ENCODE results near the gene LCLAT1. TPM values are rescaled to one million over a fixed set of nuclear protein-coding genes. Genes with fewer than 3 reads are reported as not detected.
A peak's percentile ranks its signal among the peaks of the same experiment; 100 is the strongest.

The LCLAT1 gene
- total RNA-seq, 2 donors from 2014 or later = 14.8 to 43.9 TPM

GRCh38 chr2:30690126-30690561 is 243.1 kb downstream of the LCLAT1 start:
- Histone ChIP-seq H3K9me3 (no peaks in the 10 kb centered on the region), H3K4me3 (no peak overlapping the region), H3K36me3 (no peaks in the 10 kb centered on the region), H3K27ac (peak overlapping the region; percentile 97 to 99), H3K27me3 (replicated peaks; ENCODE audit: insufficient read depth) (no peaks in the 10 kb centered on the region), H3K4me1 (ENCODE audit: control insufficient read depth in 1 of 2, low read depth in 2 of 2) (peaks cover 34 to 93% of the 10 kb centered on the region in 2 donors)
- TF ChIP-seq CTCF (IDR thresholded peaks at IDR 0.05) = no peak
- ATAC-seq (ENCODE audit: insufficient number of reproducible peaks, low FRiP score, low read depth) (peak; percentile 64), DNase-seq (ENCODE audit: low spot score) (no peak)

DNA sequence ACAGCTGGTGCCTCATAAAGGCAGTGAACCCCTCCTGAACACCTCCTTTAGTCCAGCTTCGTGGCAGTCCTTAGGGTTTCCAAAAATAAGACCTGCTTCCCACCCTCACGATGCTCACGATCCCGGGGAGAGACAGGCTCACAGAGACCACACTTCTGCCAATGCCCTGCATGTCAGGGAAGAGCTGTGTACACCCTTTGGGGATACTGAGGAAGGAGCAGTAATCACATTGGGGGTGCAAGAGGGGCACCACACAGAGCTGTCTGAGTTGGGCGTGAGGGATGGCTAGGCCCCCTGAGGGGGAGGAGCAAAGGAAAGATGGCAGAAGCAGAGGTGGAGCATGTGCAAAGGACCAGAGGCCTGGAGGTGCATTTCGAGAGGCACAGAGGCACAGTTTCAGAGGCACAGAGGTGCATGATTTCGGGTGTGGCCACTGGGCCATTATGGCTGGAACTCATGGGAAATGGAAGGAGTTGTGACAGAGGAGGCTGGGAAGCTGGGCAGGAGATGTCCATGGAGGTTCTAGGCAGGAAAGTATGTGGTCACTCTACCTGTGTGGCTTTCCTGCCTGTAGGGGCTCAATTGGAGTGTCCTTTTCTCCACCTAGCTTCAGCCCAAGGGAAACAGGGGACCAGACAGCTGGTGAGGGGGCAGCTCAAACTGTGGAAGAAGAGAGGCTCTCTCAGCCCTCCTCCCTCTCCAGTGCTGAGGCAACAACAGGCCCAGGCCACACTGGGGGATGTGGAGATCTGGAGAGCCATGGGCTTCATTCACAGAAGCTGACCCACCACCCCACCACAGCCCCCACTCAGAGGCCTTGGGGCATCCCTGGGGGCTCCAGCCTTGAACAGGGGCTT is 244.3 kb downstream of the LCLAT1 start:
- no peak for ATAC-seq (ENCODE audit: insufficient number of reproducible peaks, low FRiP score, low read depth)
- Histone ChIP-seq H3K4me1 (ENCODE audit: control insufficient read depth in 1 of 2, low read depth in 2 of 2) (peaks cover 37 to 91% of the 10 kb centered on the region in 2 donors), H3K9me3 (no peaks in the 10 kb centered on the region), H3K36me3 (no peaks in the 10 kb centered on the region), H3K27ac (peak overlapping the region; percentile 97 to 99), H3K4me3 (no peak overlapping the region), H3K27me3 (replicated peaks; ENCODE audit: insufficient read depth) (no peaks in the 10 kb centered on the region)
- no peak for TF ChIP-seq CTCF (IDR thresholded peaks at IDR 0.05)
- no peak for DNase-seq (ENCODE audit: low spot score)

- peak overlapping the region; percentile 97 to 99 for H3K27ac ChIP-seq
- ATAC-seq (ENCODE audit: insufficient number of reproducible peaks, low FRiP score, low read depth) = no peak
- no peaks in the 10 kb centered on the region for H3K27me3 ChIP-seq (replicated peaks; ENCODE audit: insufficient read depth)
- H3K9me3 ChIP-seq = no peaks in the 10 kb centered on the region
- H3K4me3 ChIP-seq = no peak overlapping the region
- TF ChIP-seq CTCF (IDR thresholded peaks at IDR 0.05) = no peak
- DNase-seq (ENCODE audit: low spot score) = no peak
- H3K4me1 ChIP-seq (ENCODE audit: control insufficient read depth in 1 of 2, low read depth in 2 of 2) = peaks cover 37 to 82% of the 10 kb centered on the region in 2 donors
- no peaks in the 10 kb centered on the region for H3K36me3 ChIP-seq
Measured at GRCh38 chr2:30691948-30692828, 245.1 kb downstream of the LCLAT1 start.

GRCh38 chr2:30692829-30693275 is 245.8 kb downstream of the LCLAT1 start:
- DNase-seq (ENCODE audit: low spot score) (no peak), ATAC-seq (ENCODE audit: insufficient number of reproducible peaks, low FRiP score, low read depth) (no peak)
- no peak for TF ChIP-seq CTCF (IDR thresholded peaks at IDR 0.05)
- H3K4me3 ChIP-seq = no peak overlapping the region
- no peaks in the 10 kb centered on the region for H3K36me3 ChIP-seq
- H3K27me3 ChIP-seq (replicated peaks; ENCODE audit: insufficient read depth) = no peaks in the 10 kb centered on the region
- H3K27ac ChIP-seq = peak overlapping the region; percentile 97 to 99
- H3K4me1 ChIP-seq (ENCODE audit: control insufficient read depth in 1 of 2, low read depth in 2 of 2) = peaks cover 37 to 76% of the 10 kb centered on the region in 2 donors
- H3K9me3 ChIP-seq = no peaks in the 10 kb centered on the region

Other genes with a start within 250 kb of the LCLAT1 start
- gene LBH, start 215.7 kb upstream of the LCLAT1 start, total RNA-seq = 100 to 1,000 TPM; 121 to 210 TPM